Psoas muscle (tissue), 8 donors: ENCODE measurements around the gene VSTM1. TPM values are rescaled to one million over a fixed set of nuclear protein-coding genes. Genes with fewer than 3 reads are reported as not detected.
"Not testable (repeated sequence)": the region's sequence is repeated elsewhere in the genome, so short reads cannot be mapped to it uniquely, and the experiment has no call there.

Experiments
- ATAC-seq, 4 donors: fragments of 200-7000 bp; cut with Tn5 transposase; one replicate each; pipeline ENCODE4 v1.9.1; 2020; ENCODE audit warnings: moderate library complexity in 3 of 4, mild to moderate bottlenecking in 2 of 4
- DNase-seq, 2 donors: peaks; one replicate each; pipeline ENCODE4 v3.0.0-alpha.2; 2020
- H3K27ac ChIP-seq: fragments of 200-600 bp; one replicate; pipeline ENCODE4 v1.8.0; 2022
- H3K27me3 ChIP-seq, 3 donors: fragments of 200-600 bp in 1 of 3; one replicate each; pipeline versions ENCODE4 v1.6.1 to v1.8.0; 2013 to 2022; ENCODE audit warnings: low read length in 2 of 3, mild to moderate bottlenecking in 2 of 3, moderate library complexity in 1 of 3; ENCODE audit not compliant: insufficient read depth in 3 of 3
- H3K36me3 ChIP-seq, 2 donors: fragments of 200-600 bp in 1 of 2; one replicate each; pipeline versions ENCODE4 v1.6.1 to v1.8.0; 2013 to 2022; ENCODE audit warnings: low read depth in 1 of 2, mild to moderate bottlenecking in 1 of 2, moderate library complexity in 1 of 2; ENCODE audit not compliant: insufficient read depth in 1 of 2
- H3K4me1 ChIP-seq: fragments of 200-600 bp; one replicate; pipeline ENCODE4 v1.8.0; 2022
- H3K4me3 ChIP-seq: fragments of 200-600 bp; one replicate; pipeline ENCODE4 v1.8.0; 2022; ENCODE audit warnings: mild to moderate bottlenecking
- H3K9me3 ChIP-seq: fragments of 200-600 bp; one replicate; pipeline ENCODE4 v1.8.0; 2022
- CTCF ChIP-seq: fragments of 200-600 bp; IDR thresholded peaks from one replicate; pipeline ENCODE4 v1.8.0; 2022; ENCODE audit warnings: antibody characterized with exemption
- WGBS, 3 donors: extraction: QIAGEN DNeasy Blood & Tissue Kit; methylation state at CpG; one replicate each; pipeline versions ENCODE4 v1.1.6 to v1.1.7; 2013; 5-methylcytosine and 5-hydroxymethylcytosine counted together
- intact Hi-C, 2 donors: fragments of 100-400 bp; cut with DNase I; formaldehyde crosslinking; loops; one replicate each; pipeline versions ENCODE4 v1.11.0 to v1.14.2; 2022
- polyA plus RNA-seq, 3 donors: library from polyadenylated mRNA; stranded (reverse); fragments of 200-250 nt; gene quantifications; one replicate each; pipeline ENCODE4 v1.2.3, GENCODE V29; 2013
- total RNA-seq, 4 donors: library from RNA; stranded (reverse); fragmentation: NEBNext Ultra II Directional in 2 of 4; extraction: Animal tissue kit (Norgen Biotek cat#: 25700) in 2 of 4; gene quantifications; one replicate each; pipeline versions ENCODE4 v1.2.1 to v1.2.4, GENCODE V29; 2021 to 2023
- donor health status: healthy with polysubstance abuse.
- donor health status: DM: no; HTN: no; CAD: no; lungs with moderate emphysema.
- donor health status: Bipolar disorder and iron deficiency.
- donor health status: healthy.
- donor health status: DM: yes; HTN: yes; CAD: no.
- donor health status: DM: no; HTN: no; CAD: no.
- donor health status: DM: no; HTN: no; CAD: no.
- donor health status: DM: yes; HTN: yes; CAD: no.

The VSTM1 gene
- total and polyA plus RNA-seq, 7 donors, result not detected

GRCh38 chr19:54040003-54040402, 23.7 kb downstream of the VSTM1 start:
- no peaks in the 10 kb centered on the region for H3K9me3 ChIP-seq
- H3K27ac ChIP-seq, result no peak overlapping the region
- 68 to 78% (median 77%) methylated on average over 4 of the region's 4 CpGs for WGBS, 3 donors
- no peak for TF ChIP-seq CTCF
- H3K36me3 ChIP-seq, result no peaks in the 10 kb centered on the region
- DNase-seq (no peak), ATAC-seq (no peak)
- no peak overlapping the region for H3K4me3 ChIP-seq
- H3K4me1 ChIP-seq, result no peaks in the 10 kb centered on the region
- intact Hi-C loops, result no loop called here
- peaks cover 0 to 17% (median 0%) of the 10 kb centered on the region in 3 donors for H3K27me3 ChIP-seq

GRCh38 chr19:54036542-54036941, 27.2 kb downstream of the VSTM1 start:
- WGBS, 3 donors, result 43 to 50% (median 47%) methylated on average over 5 of the region's 5 CpGs
- ATAC-seq, H3K9me3 ChIP-seq, H3K4me1 ChIP-seq, DNase-seq, intact Hi-C loops, H3K27ac ChIP-seq, H3K4me3 ChIP-seq, H3K36me3 ChIP-seq: not testable (repeated sequence)
- peaks cover 0 to 31% (median 0%) of the 10 kb centered on the region in 3 donors for H3K27me3 ChIP-seq

- DNase-seq (no peak), ATAC-seq (no peak)
- no peak overlapping the region for H3K27ac ChIP-seq
- TF ChIP-seq CTCF, result no peak
- no peaks in the 10 kb centered on the region for H3K9me3 ChIP-seq
- intact Hi-C loops, result no loop called here
- no peak overlapping the region for H3K4me3 ChIP-seq
- H3K4me1 ChIP-seq, result no peaks in the 10 kb centered on the region
- H3K36me3 ChIP-seq, result no peaks in the 10 kb centered on the region
- peaks cover 0 to 38% (median 0%) of the 10 kb centered on the region in 3 donors for H3K27me3 ChIP-seq
- WGBS, 3 donors, result 39 to 52% (median 46%) methylated on average over 4 of the region's 4 CpGs
Observed at GRCh38 chr19:54035215-54036178, 28.2 kb downstream of the VSTM1 start.

GRCh38 chr19:54030895-54031586, 32.7 kb downstream of the VSTM1 start:
- DNase-seq, result no peak
- WGBS, 3 donors, result 29 to 36% (median 30%) methylated on average over 13 of the region's 13 CpGs
- Histone ChIP-seq H3K4me3 (no peak overlapping the region), H3K9me3 (no peaks in the 10 kb centered on the region), H3K27ac (no peak overlapping the region), H3K36me3 (no peaks in the 10 kb centered on the region), H3K27me3 (peaks cover 0 to 55% (median 0%) of the 10 kb centered on the region in 3 donors), H3K4me1 (no peaks in the 10 kb centered on the region)
- no peak for ATAC-seq
- no peak for TF ChIP-seq CTCF
- intact Hi-C loops, result loop anchor here in 1 of 2 donors (5.0 kb wide), 1 partner anchor 239 kb away; no protein-coding TSS in a partner anchor
